Heart left ventricle (tissue), 13 donors: ENCODE data around the gene DIO3.

Experiments
- CTCF ChIP-seq, 12 donors: fragments of 200-600 bp; sonication (generic) in 4 of 12; IDR thresholded peaks; one replicate each; pipeline versions ENCODE4 v1.5.0 to v1.8.0; 2018 to 2022; ENCODE audit warnings: antibody characterized with exemption in 12 of 12, mild to moderate bottlenecking in 5 of 12
- POLR2A ChIP-seq, 2 donors: fragments of 450-650 bp; IDR thresholded peaks; one replicate each; pipeline ENCODE4 v1.6.1; 2017; ENCODE audit warnings: antibody characterized with exemption in 2 of 2, mild to moderate bottlenecking in 2 of 2, moderate library complexity in 2 of 2
- donor health status: ischemic (EF 13 %, LVEDD 7.1; RV severe dilation, severe dysfunction).
- donor health status: DM: no; HTN: yes; CAD: no.
- donor health status: DM: no; HTN: no; CAD: no.
- donor health status: ischemic (EF 25% LVEDD 6.9; RV normal size, moderate dysfunction).
- donor health status: ischemic (EF 25% LVEDD 5.7; RV mildly dilated, moderate dysfunction).
- donor health status: ischemic (EF 35%, LVEDD 5.7; RV mildly dilated, moderate dysfunction).
- donor health status: nonischemic (EF 11% LVEDD 7.7; RV severe dilation, severe dysfunction).
- donor health status: DM: yes; HTN: yes; CAD: no.
- donor health status: PGD.
- donor health status: ischemic (EF 29% LVEDD 5.4; RV normal size, mild dysfunction).
- donor health status: nonischemic (EF 23%, LVEDD 6.1; RV moderate dilation, normal function).

GRCh38 chr14:101591121-101591520 is 29.8 kb downstream of the DIO3 start:
- no peak for TF ChIP-seq CTCF (IDR thresholded peaks at IDR 0.05)
- TF ChIP-seq POLR2A (IDR thresholded peaks at IDR 0.05): no peak
